Kidney epithelial cell (primary cell): ENCODE results near the gene C2CD4D. TPM values are rescaled to one million over a fixed set of nuclear protein-coding genes. Genes with fewer than 3 reads are reported as not detected.

ENCODE experiments used
- DNase-seq: peaks from one replicate; pipeline ENCODE4 v3.0.0-alpha.2; 2010; ENCODE audit warnings: low read depth
- H3K27me3 ChIP-seq: 2 replicates; pipeline ENCODE4 v1.6.0; 2011; ENCODE audit warnings: low read length; ENCODE audit not compliant: control insufficient read depth, insufficient read depth
- H3K36me3 ChIP-seq: 2 replicates; pipeline ENCODE4 v1.5.1; 2011; ENCODE audit warnings: low read length; ENCODE audit not compliant: control insufficient read depth, insufficient read depth
- H3K4me3 ChIP-seq: 2 replicates; pipeline ENCODE4 v1.5.1; 2011; ENCODE audit warnings: low read depth, mild to moderate bottlenecking, control low read depth, low read length
- total RNA-seq: library from RNA; depleted of rRNA; stranded (reverse); fragments of >200 nt; gene quantifications from 2 replicates; pipeline ENCODE4 v1.2.3, GENCODE V29; 2015
- TF ChIP-seq, protein P1 (sequence below): IDR thresholded peaks from 2 replicates; pipeline ENCODE4 v1.5.1; 2011; ENCODE audit warnings: mild to moderate bottlenecking, moderate library complexity, low read length, control low read depth, inconsistent platforms; ENCODE audit not compliant: insufficient read depth, poor library complexity, severe bottlenecking

Gene C2CD4D
- total RNA-seq, 1 donor from 2014 or later, result 1.3 TPM

DNA sequence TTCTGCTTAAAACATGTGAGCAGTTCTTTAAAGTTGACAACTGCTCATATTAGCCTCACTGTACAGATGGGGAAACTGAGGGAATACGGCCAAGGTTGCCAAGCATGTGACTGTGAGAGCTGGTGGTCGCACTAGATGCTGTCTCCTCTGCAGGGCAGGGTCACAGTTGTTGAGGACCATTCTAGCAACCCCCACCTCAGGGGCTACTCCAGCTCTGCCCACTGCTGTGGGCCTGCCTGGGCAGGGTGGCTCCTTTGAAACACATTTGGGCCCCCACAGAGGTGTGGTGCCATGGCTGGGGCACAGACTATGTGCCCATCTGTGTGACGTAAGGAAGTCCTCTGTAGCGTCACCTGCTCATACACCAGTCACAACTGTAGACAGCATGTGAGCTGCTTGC is 13.1 kb upstream of the C2CD4D start:
- DNase-seq, result no peak
- H3K4me3 ChIP-seq, result no peak overlapping the region
- TF ChIP-seq, protein P1, sequence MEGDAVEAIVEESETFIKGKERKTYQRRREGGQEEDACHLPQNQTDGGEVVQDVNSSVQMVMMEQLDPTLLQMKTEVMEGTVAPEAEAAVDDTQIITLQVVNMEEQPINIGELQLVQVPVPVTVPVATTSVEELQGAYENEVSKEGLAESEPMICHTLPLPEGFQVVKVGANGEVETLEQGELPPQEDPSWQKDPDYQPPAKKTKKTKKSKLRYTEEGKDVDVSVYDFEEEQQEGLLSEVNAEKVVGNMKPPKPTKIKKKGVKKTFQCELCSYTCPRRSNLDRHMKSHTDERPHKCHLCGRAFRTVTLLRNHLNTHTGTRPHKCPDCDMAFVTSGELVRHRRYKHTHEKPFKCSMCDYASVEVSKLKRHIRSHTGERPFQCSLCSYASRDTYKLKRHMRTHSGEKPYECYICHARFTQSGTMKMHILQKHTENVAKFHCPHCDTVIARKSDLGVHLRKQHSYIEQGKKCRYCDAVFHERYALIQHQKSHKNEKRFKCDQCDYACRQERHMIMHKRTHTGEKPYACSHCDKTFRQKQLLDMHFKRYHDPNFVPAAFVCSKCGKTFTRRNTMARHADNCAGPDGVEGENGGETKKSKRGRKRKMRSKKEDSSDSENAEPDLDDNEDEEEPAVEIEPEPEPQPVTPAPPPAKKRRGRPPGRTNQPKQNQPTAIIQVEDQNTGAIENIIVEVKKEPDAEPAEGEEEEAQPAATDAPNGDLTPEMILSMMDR, result no peak
- peaks cover 7% of the 10 kb centered on the region for H3K27me3 ChIP-seq
- H3K36me3 ChIP-seq, result no peaks in the 10 kb centered on the region

DNA sequence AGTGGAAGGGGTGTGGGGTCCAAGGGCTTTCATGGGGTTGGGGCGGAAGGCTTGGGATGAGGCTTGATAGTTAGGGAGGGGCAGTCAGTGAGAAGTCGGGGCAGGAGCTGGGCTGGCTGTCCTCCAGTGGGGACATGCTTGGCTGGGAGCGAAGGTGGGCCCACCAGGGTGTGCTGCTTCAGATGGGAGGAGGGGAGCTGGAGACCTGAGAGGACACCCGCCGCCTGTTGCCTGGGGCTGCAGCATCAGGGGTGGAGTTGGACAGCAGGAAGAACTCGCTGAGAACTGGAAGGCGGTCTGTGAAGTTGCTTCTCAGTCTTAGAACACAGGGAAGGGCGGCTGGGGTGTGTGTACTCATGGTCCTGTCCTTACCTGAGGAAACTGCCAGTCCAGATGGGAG is 12.3 kb upstream of the C2CD4D start:
- TF ChIP-seq, protein P1, result no peak
- peaks cover 7% of the 10 kb centered on the region for H3K27me3 ChIP-seq
- no peaks in the 10 kb centered on the region for H3K36me3 ChIP-seq
- DNase-seq, result no peak
- H3K4me3 ChIP-seq, result no peak overlapping the region

DNA sequence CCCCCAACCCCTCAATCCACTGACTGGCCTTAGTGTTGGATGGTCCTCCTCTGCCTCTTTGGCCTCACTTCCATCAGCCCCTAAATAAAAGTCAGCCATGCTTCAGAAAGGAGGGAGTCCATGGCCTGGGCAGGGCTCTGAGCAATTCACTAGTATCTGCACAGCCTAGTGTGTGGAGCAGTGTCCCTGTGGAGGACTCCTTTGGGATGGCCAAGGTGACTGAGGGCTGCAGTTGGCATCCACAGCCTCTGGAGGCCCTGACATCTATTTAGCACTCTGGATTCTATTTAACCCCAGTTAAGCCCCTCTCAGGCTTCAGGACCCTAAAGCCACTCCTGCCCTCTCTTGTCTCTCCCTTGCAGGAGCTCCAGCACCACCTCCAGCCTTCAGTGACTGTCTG is 10.3 kb upstream of the C2CD4D start:
- DNase-seq, result no peak

DNA sequence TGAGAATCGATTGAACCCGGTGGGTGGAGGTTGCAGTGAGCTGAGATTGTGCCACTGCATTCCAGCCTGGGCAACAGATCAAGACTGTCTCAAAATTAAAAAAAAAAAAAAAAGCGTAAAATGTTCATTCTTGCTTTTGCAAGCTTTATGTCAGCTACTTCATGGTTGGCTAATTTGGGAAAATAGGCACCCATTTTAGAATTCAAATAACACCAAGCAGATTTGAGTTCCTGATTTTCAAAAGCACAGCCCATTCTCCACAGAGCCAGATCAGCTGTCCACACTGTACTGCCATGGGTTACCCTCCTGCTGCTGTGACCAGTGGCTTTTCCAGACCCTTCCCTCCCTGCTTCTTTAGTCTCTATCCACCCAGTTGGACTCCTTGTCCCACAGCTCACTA is 9.5 kb upstream of the C2CD4D start:
- no peaks in the 10 kb centered on the region for H3K36me3 ChIP-seq
- H3K27me3 ChIP-seq, result peaks cover 7% of the 10 kb centered on the region
- no peak for DNase-seq
- H3K4me3 ChIP-seq, result no peak overlapping the region
- TF ChIP-seq, protein P1, result no peak

More for the DNA sequence above, 10.3 kb upstream of the C2CD4D start:
- TF ChIP-seq, protein P1, result no peak
- Histone ChIP-seq H3K36me3 (no peaks in the 10 kb centered on the region), H3K27me3 (peaks cover 7% of the 10 kb centered on the region), H3K4me3 (no peak overlapping the region)

DNA sequence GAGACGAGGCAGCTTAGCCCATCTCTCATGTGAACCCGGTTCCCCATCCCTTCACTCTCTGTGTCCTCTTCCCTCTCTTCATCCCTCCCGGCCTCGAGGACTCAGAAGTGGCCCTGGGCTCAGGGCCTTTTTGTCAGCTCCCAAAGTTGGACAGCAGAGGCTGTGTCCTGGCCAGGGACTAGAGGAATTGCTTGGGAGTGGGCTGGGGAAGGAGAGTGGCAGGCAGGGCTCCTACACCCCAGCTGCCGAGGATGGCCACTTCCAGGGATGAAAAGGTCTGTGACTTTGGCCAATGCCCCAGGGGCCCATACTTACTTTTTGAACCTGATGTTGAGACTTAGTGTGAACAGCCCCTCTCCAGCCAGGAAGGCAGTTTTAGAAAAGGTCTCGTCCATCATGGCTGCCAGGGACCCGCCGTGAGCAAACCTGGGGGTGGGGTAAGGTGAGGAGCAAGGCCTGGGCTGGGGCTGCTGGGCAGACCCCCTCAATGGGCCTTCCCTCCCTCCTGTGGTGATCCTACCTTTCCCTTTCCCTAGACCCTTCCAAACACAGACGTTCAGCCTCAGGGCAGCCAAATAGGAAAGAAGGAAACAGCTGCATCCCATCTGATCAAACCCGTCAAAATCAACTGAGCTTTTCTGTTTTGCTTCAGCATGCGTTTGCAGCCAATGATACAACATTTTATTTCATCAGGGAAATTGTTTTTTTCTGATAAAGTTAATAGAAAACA is 8.4 kb upstream of the C2CD4D start:
- TF ChIP-seq, protein P1, result no peak
- DNase-seq, result no peak
- peaks cover 7% of the 10 kb centered on the region for H3K27me3 ChIP-seq

More for the DNA sequence above, 8.4 kb upstream of the C2CD4D start:
- H3K36me3 ChIP-seq, result no peaks in the 10 kb centered on the region
- no peak overlapping the region for H3K4me3 ChIP-seq
